Effector memory CD8-positive, alpha-beta T cell (primary cell): ENCODE measurements around the gene UGT1A7.
"Not testable (repeated sequence)": the region's sequence is repeated elsewhere in the genome, so short reads cannot be mapped to it uniquely, and the experiment has no call there.

Source experiments
- ATAC-seq: fragments of 150-1000 bp; cut with Tn5 transposase; replicated peaks from 2 replicates; pipeline ENCODE4 v1.10.0; 2021; ENCODE audit warnings: mild to moderate bottlenecking, moderate library complexity
- DNase-seq, 3 experiments: peaks; one replicate each; pipeline ENCODE4 v3.0.0; 2021
- H3K27ac Mint-ChIP-seq, 2 donors: one replicate each; pipeline ENCODE4 v1.8.0; 2022; ENCODE audit warnings: mild to moderate bottlenecking in 2 of 2, mixed read lengths in 2 of 2, moderate library complexity in 2 of 2
- H3K27me3 Mint-ChIP-seq, 2 donors: one replicate each; pipeline ENCODE4 v1.8.0; 2022; ENCODE audit warnings: mixed read lengths in 2 of 2
- H3K36me3 Mint-ChIP-seq: one replicate; pipeline ENCODE4 v1.8.0; 2022; ENCODE audit warnings: mild to moderate bottlenecking, moderate library complexity, mixed read lengths; ENCODE audit not compliant: insufficient read depth
- H3K4me1 Mint-ChIP-seq, 2 donors: one replicate each; pipeline ENCODE4 v1.8.0; 2022; ENCODE audit warnings: low read depth in 2 of 2, mixed read lengths in 2 of 2
- H3K4me3 Mint-ChIP-seq, 2 donors: one replicate each; pipeline ENCODE4 v1.8.0; 2022; ENCODE audit warnings: mild to moderate bottlenecking in 2 of 2, mixed read lengths in 2 of 2, moderate library complexity in 2 of 2
- H3K9me3 Mint-ChIP-seq, 2 donors: one replicate each; pipeline ENCODE4 v1.8.0; 2022; ENCODE audit warnings: mixed read lengths in 2 of 2

UGT1A7 gene

GRCh38 chr2:233707940-233708644 lies 26.4 kb downstream of the UGT1A7 start:
- H3K9me3 Mint-ChIP-seq, result peaks cover 0 to 2% of the 10 kb centered on the region in 2 donors
- peaks cover 70 to 74% of the 10 kb centered on the region in 2 donors for H3K27me3 Mint-ChIP-seq
- H3K27ac Mint-ChIP-seq, result no peak overlapping the region
- no peaks in the 10 kb centered on the region for H3K4me1 Mint-ChIP-seq
- H3K36me3 Mint-ChIP-seq, result no peaks in the 10 kb centered on the region
- ATAC-seq, result no peak
- no peak overlapping the region for H3K4me3 Mint-ChIP-seq
- DNase-seq, result no peak

- Mint-ChIP-seq H3K27me3 (peaks cover 75 to 79% of the 10 kb centered on the region in 2 donors), H3K36me3 (peaks cover 3% of the 10 kb centered on the region), H3K4me3 (no peak overlapping the region), H3K9me3 (peaks cover 0 to 2% of the 10 kb centered on the region in 2 donors), H3K27ac (no peak overlapping the region), H3K4me1 (no peaks in the 10 kb centered on the region)
- ATAC-seq, result no peak
- no peak for DNase-seq
These were observed 27.2 kb downstream of the UGT1A7 start for GRCh38 chr2:233708942-233709341.

GRCh38 chr2:233711312-233712008 lies 29.8 kb downstream of the UGT1A7 start:
- H3K36me3 Mint-ChIP-seq, result peaks cover 3% of the 10 kb centered on the region
- peaks cover 67 to 90% of the 10 kb centered on the region in 2 donors for H3K27me3 Mint-ChIP-seq
- no peak overlapping the region for H3K27ac Mint-ChIP-seq
- ATAC-seq (peak; percentile 46), DNase-seq (peak; percentile 48 to 64 (median 63))
- no peak overlapping the region for H3K4me3 Mint-ChIP-seq
- H3K9me3 Mint-ChIP-seq, result no peaks in the 10 kb centered on the region
- H3K4me1 Mint-ChIP-seq, result no peaks in the 10 kb centered on the region

- H3K36me3 Mint-ChIP-seq, result peaks cover 3% of the 10 kb centered on the region
- H3K4me3 Mint-ChIP-seq, result no peak within 1 kb of the TSS
- ATAC-seq, result no peak
These were observed 31.0 kb downstream of the UGT1A7 start, which contains the start of gene UGT1A5 for GRCh38 chr2:233712611-233713261. Gene UGT1A5, plus strand, starts transcription at chr2:233712907. Its CDS starts 85 bp downstream, at chr2:233712992.

GRCh38 chr2:233713262-233713615 lies 31.5 kb downstream of the UGT1A7 start:
- no peak overlapping the region for H3K27ac Mint-ChIP-seq
- no peak for ATAC-seq
- H3K9me3 Mint-ChIP-seq, result no peaks in the 10 kb centered on the region
- no peaks in the 10 kb centered on the region for H3K4me1 Mint-ChIP-seq
- no peak overlapping the region for H3K4me3 Mint-ChIP-seq
- peaks cover 68 to 93% of the 10 kb centered on the region in 2 donors for H3K27me3 Mint-ChIP-seq
- no peak for DNase-seq
- H3K36me3 Mint-ChIP-seq, result peaks cover 3% of the 10 kb centered on the region

More at GRCh38 chr2:233712611-233713261, 31.0 kb downstream of the UGT1A7 start, which contains the start of gene UGT1A5:
- Mint-ChIP-seq H3K9me3 (no peaks in the 10 kb centered on the region), H3K27ac (no peak within 1 kb of the TSS), H3K4me1 (no peaks in the 10 kb centered on the region), H3K27me3 (peaks cover 68 to 93% of the 10 kb centered on the region in 2 donors)
- DNase-seq, result no peak

- DNase-seq (no peak), ATAC-seq (no peak)
- H3K27ac Mint-ChIP-seq, result no peak overlapping the region
- no peaks in the 10 kb centered on the region for H3K9me3 Mint-ChIP-seq
- no peaks in the 10 kb centered on the region for H3K4me1 Mint-ChIP-seq
- H3K27me3 Mint-ChIP-seq, result peaks cover 70 to 93% of the 10 kb centered on the region in 2 donors
- peaks cover 3% of the 10 kb centered on the region for H3K36me3 Mint-ChIP-seq
- no peak overlapping the region for H3K4me3 Mint-ChIP-seq
These were observed 32.4 kb downstream of the UGT1A7 start for GRCh38 chr2:233714121-233714520.

- Mint-ChIP-seq H3K4me1 (no peaks in the 10 kb centered on the region), H3K4me3 (no peak within 1 kb of the TSS), H3K9me3 (no peaks in the 10 kb centered on the region), H3K36me3 (peaks cover 2% of the 10 kb centered on the region), H3K27me3 (peaks cover 47 to 76% of the 10 kb centered on the region in 2 donors), H3K27ac (no peak within 1 kb of the TSS)
- DNase-seq (no peak), ATAC-seq (no peak)
These were observed 36.9 kb downstream of the UGT1A7 start, which contains the start of gene UGT1A4 for GRCh38 chr2:233718552-233718951. Gene UGT1A4, plus strand, starts transcription at chr2:233718736. Its CDS starts 85 bp downstream, at chr2:233718821.

- no peaks in the 10 kb centered on the region for H3K4me1 Mint-ChIP-seq
- peaks cover 43 to 67% of the 10 kb centered on the region in 2 donors for H3K27me3 Mint-ChIP-seq
- no peak within 1 kb of the TSS for H3K4me3 Mint-ChIP-seq
- DNase-seq, result no peak
- no peak for ATAC-seq
- H3K9me3 Mint-ChIP-seq, result no peaks in the 10 kb centered on the region
- no peaks in the 10 kb centered on the region for H3K36me3 Mint-ChIP-seq
- H3K27ac Mint-ChIP-seq, result no peak within 1 kb of the TSS
These were observed 47.1 kb downstream of the UGT1A7 start, which contains the start of gene UGT1A3 for GRCh38 chr2:233728723-233729301. Gene UGT1A3, plus strand, starts transcription at chr2:233729042. Its CDS starts 85 bp downstream, at chr2:233729127.

- not testable (repeated sequence) for H3K36me3 Mint-ChIP-seq, H3K27ac Mint-ChIP-seq
- peaks cover 66 to 74% of the 10 kb centered on the region in 2 donors for H3K27me3 Mint-ChIP-seq
These were observed 55.4 kb downstream of the UGT1A7 start for GRCh38 chr2:233736868-233737653.

GRCh38 chr2:233740870-233741269 lies 59.2 kb downstream of the UGT1A7 start:
- Mint-ChIP-seq H3K4me3 (no peak overlapping the region), H3K4me1 (no peaks in the 10 kb centered on the region), H3K27me3 (peaks cover 45 to 52% of the 10 kb centered on the region in 2 donors), H3K27ac (no peak overlapping the region), H3K9me3 (no peaks in the 10 kb centered on the region), H3K36me3 (no peaks in the 10 kb centered on the region)
- ATAC-seq, result no peak
- no peak for DNase-seq

More at GRCh38 chr2:233736868-233737653, 55.4 kb downstream of the UGT1A7 start:
- DNase-seq, H3K4me3 Mint-ChIP-seq, H3K4me1 Mint-ChIP-seq, ATAC-seq, H3K9me3 Mint-ChIP-seq: not testable (repeated sequence)

GRCh38 chr2:233743464-233744259 lies 62.0 kb downstream of the UGT1A7 start:
- Mint-ChIP-seq H3K4me1 (no peaks in the 10 kb centered on the region), H3K27ac (no peak overlapping the region), H3K36me3 (no peaks in the 10 kb centered on the region), H3K4me3 (no peak overlapping the region), H3K27me3 (peaks cover 46 to 56% of the 10 kb centered on the region in 2 donors), H3K9me3 (no peaks in the 10 kb centered on the region)
- ATAC-seq (no peak), DNase-seq (no peak)
